GM18502 (cell line): ENCODE results near the gene NEK5.

Experiments
- ATAC-seq: cut with Tn5 transposase; IDR thresholded peaks from one replicate; pipeline ENCODE4 v1.9.1; 2021; ENCODE audit warnings: mild to moderate bottlenecking; ENCODE audit not compliant: unreplicated experiment, poor library complexity

NEK5 gene

GRCh38 chr13:51995677-51996551 lies 133.0 kb downstream of the NEK5 start:
- no peak for ATAC-seq

- no peak for ATAC-seq
Measured at GRCh38 chr13:51993713-51994112, 135.2 kb downstream of the NEK5 start.

- ATAC-seq = no peak
Measured at GRCh38 chr13:51988988-51989618, 139.8 kb downstream of the NEK5 start.
